H9 (cell line): ENCODE measurements around the gene SAMMSON. TPM values are rescaled to one million over a fixed set of nuclear protein-coding genes. Genes with fewer than 3 reads are reported as not detected.

ENCODE experiments used
- DNase-seq: peaks from one replicate; pipeline ENCODE4 v3.0.0-alpha.2; 2017
- H2AFZ ChIP-seq: one replicate; pipeline ENCODE4 v1.6.1; 2013; ENCODE audit warnings: mild to moderate bottlenecking, low read length, control low read depth, moderate library complexity
- H2AK5ac ChIP-seq: 2 replicates; pipeline ENCODE4 v1.6.1; 2013; ENCODE audit warnings: low read length, control low read depth, mixed read lengths; ENCODE audit not compliant: insufficient read length
- H2BK120ac ChIP-seq: one replicate; pipeline ENCODE4 v1.6.1; 2013; ENCODE audit warnings: low read depth, mild to moderate bottlenecking, low read length, control low read depth, inconsistent platforms; ENCODE audit not compliant: poor library complexity, severe bottlenecking
- H2BK12ac ChIP-seq: 2 replicates; pipeline ENCODE4 v1.6.1; 2013; ENCODE audit warnings: low read length, control low read depth, mixed read lengths, low read depth; ENCODE audit not compliant: insufficient read length
- H2BK15ac ChIP-seq: 2 replicates; pipeline ENCODE4 v1.6.1; 2013; ENCODE audit warnings: low read depth, low read length, control low read depth
- H2BK20ac ChIP-seq: one replicate; pipeline ENCODE4 v1.6.1; 2013; ENCODE audit warnings: low read depth, mild to moderate bottlenecking, low read length, control low read depth, inconsistent platforms; ENCODE audit not compliant: poor library complexity, severe bottlenecking
- H2BK5ac ChIP-seq: 2 replicates; pipeline ENCODE4 v1.6.1; 2013; ENCODE audit warnings: low read length, control low read depth, mixed read lengths; ENCODE audit not compliant: insufficient read length
- H3K14ac ChIP-seq: 2 replicates; pipeline ENCODE4 v1.6.1; 2013; ENCODE audit warnings: low read length, control low read depth; ENCODE audit not compliant: insufficient read depth
- H3K18ac ChIP-seq: 2 replicates; pipeline ENCODE4 v1.6.1; 2013; ENCODE audit warnings: low read depth, mild to moderate bottlenecking, mixed read lengths, low read length, control low read depth; ENCODE audit not compliant: insufficient read length
- H3K23ac ChIP-seq: 2 replicates; pipeline ENCODE4 v1.6.1; 2013; ENCODE audit warnings: low read length, control low read depth, mixed read lengths, low read depth; ENCODE audit not compliant: insufficient read length
- H3K23me2 ChIP-seq: 2 replicates; pipeline ENCODE4 v1.6.1; 2013; ENCODE audit warnings: low read depth, mild to moderate bottlenecking, mixed read lengths, low read length, control low read depth; ENCODE audit not compliant: insufficient read length, poor library complexity, severe bottlenecking
- H3K27ac ChIP-seq: 2 replicates; pipeline ENCODE4 v1.5.1; 2013; ENCODE audit warnings: low read length, control low read depth, mixed read lengths, low read depth; ENCODE audit not compliant: insufficient read length
- H3K27me3 ChIP-seq: 2 replicates; pipeline ENCODE4 v1.6.1; 2013; ENCODE audit warnings: low read length, control low read depth, inconsistent platforms; ENCODE audit not compliant: insufficient read depth
- H3K4ac ChIP-seq: 2 replicates; pipeline ENCODE4 v1.6.1; 2013; ENCODE audit warnings: low read depth, mild to moderate bottlenecking, control low read depth, inconsistent platforms, low read length, moderate library complexity
- H3K4me1 ChIP-seq: 2 replicates; pipeline ENCODE4 v1.6.1; 2013; ENCODE audit warnings: low read length, control low read depth, inconsistent platforms; ENCODE audit not compliant: insufficient read depth
- H3K4me2 ChIP-seq: 2 replicates; pipeline ENCODE4 v1.6.1; 2013; ENCODE audit warnings: low read length, control low read depth, mixed read lengths; ENCODE audit not compliant: insufficient read length, insufficient read depth
- H3K56ac ChIP-seq: 2 replicates; pipeline ENCODE4 v1.6.1; 2013; ENCODE audit warnings: low read depth, mild to moderate bottlenecking, mixed read lengths, low read length, control low read depth; ENCODE audit not compliant: insufficient read length
- H3K79me1 ChIP-seq: 2 replicates; pipeline ENCODE4 v1.6.1; 2013; ENCODE audit warnings: low read depth, mild to moderate bottlenecking, moderate library complexity, low read length, control low read depth, inconsistent platforms; ENCODE audit not compliant: insufficient read depth, poor library complexity, severe bottlenecking
- H3K79me2 ChIP-seq: 2 replicates; pipeline ENCODE4 v1.6.1; 2013; ENCODE audit warnings: low read length, control low read depth, inconsistent platforms; ENCODE audit not compliant: insufficient read depth
- H3K9ac ChIP-seq: 2 replicates; pipeline ENCODE4 v1.6.1; 2013; ENCODE audit warnings: low read length, control low read depth, mixed read lengths; ENCODE audit not compliant: insufficient read length; ENCODE audit errors: extremely low read depth
- H3K9me3 ChIP-seq: one replicate; pipeline ENCODE4 v1.6.1; 2013; ENCODE audit warnings: low read depth, low read length, inconsistent platforms; ENCODE audit not compliant: control insufficient read depth
- H3T11ph ChIP-seq: one replicate; pipeline ENCODE4 v1.6.1; 2013; ENCODE audit warnings: mild to moderate bottlenecking, low read length, control low read depth, inconsistent platforms
- H4K20me1 ChIP-seq: one replicate; pipeline ENCODE4 v1.6.1; 2013; ENCODE audit not compliant: control insufficient read depth, insufficient read length, insufficient read depth
- H4K5ac ChIP-seq: 2 replicates; pipeline ENCODE4 v1.6.1; 2013; ENCODE audit warnings: low read depth, mild to moderate bottlenecking, mixed read lengths, low read length, control low read depth; ENCODE audit not compliant: insufficient read length
- H4K8ac ChIP-seq: replicated peaks from 2 replicates; pipeline ENCODE4 v1.6.1; 2013; ENCODE audit warnings: low read length, control low read depth, mixed read lengths, low read depth; ENCODE audit not compliant: insufficient read length
- H4K91ac ChIP-seq: 2 replicates; pipeline ENCODE4 v1.6.1; 2013; ENCODE audit warnings: low read depth, mild to moderate bottlenecking, moderate library complexity, mixed read lengths, low read length, control low read depth; ENCODE audit not compliant: insufficient read length
- H3K27ac Mint-ChIP-seq, 3 experiments: 2 replicates in 2 of 3; 3 replicates in 1 of 3; pipeline ENCODE4 v1.8.0; 2020 to 2021; ENCODE audit warnings: mixed read lengths in 3 of 3, mild to moderate bottlenecking in 1 of 3, moderate library complexity in 1 of 3
- H3K27me3 Mint-ChIP-seq: 2 replicates; pipeline ENCODE4 v1.8.0; 2021; ENCODE audit warnings: low read depth, mild to moderate bottlenecking, moderate library complexity, mixed read lengths
- H3K36me3 Mint-ChIP-seq, 3 experiments: 2 replicates in 2 of 3; 3 replicates in 1 of 3; pipeline ENCODE4 v1.8.0; 2020 to 2021; ENCODE audit warnings: low read depth in 3 of 3, mixed read lengths in 3 of 3; ENCODE audit not compliant: insufficient read depth in 1 of 3
- H3K4me1 Mint-ChIP-seq, 2 experiments: 2 replicates each; pipeline ENCODE4 v1.8.0; 2020; ENCODE audit warnings: mixed read lengths in 2 of 2
- H3K4me3 Mint-ChIP-seq, 2 experiments: 2 replicates in 1 of 2; 3 replicates in 1 of 2; pipeline ENCODE4 v1.8.0; 2020 to 2021; ENCODE audit warnings: mild to moderate bottlenecking in 2 of 2, mixed read lengths in 2 of 2, moderate library complexity in 1 of 2
- H3K9me3 Mint-ChIP-seq, 2 experiments: 2 replicates in 1 of 2; 3 replicates in 1 of 2; pipeline ENCODE4 v1.8.0; 2020; ENCODE audit warnings: mild to moderate bottlenecking in 2 of 2, mixed read lengths in 2 of 2, moderate library complexity in 1 of 2
- CTCF ChIP-seq: fragments of 200-600 bp; sonication (generic); conservative IDR thresholded peaks from 3 replicates; pipeline ENCODE4 v1.8.0; 2021; ENCODE audit warnings: antibody characterized with exemption, mild to moderate bottlenecking
- WGBS: extraction: QIAGEN DNeasy Blood & Tissue Kit; methylation state at CpG from one replicate; pipeline ENCODE4 v1.1.7; 2013; ENCODE audit warnings: missing lambda C conversion rate, low lambda C conversion rate, mixed read lengths; ENCODE audit not compliant: insufficient read length; ENCODE audit errors: extremely low coverage; 5-methylcytosine and 5-hydroxymethylcytosine counted together
- total RNA-seq: library from RNA; stranded (reverse); gene quantifications from 2 replicates; pipeline ENCODE4 v1.2.1, GENCODE V29; 2021

Gene SAMMSON
- total RNA-seq, 1 experiment from 2014 or later = not detected

DNA sequence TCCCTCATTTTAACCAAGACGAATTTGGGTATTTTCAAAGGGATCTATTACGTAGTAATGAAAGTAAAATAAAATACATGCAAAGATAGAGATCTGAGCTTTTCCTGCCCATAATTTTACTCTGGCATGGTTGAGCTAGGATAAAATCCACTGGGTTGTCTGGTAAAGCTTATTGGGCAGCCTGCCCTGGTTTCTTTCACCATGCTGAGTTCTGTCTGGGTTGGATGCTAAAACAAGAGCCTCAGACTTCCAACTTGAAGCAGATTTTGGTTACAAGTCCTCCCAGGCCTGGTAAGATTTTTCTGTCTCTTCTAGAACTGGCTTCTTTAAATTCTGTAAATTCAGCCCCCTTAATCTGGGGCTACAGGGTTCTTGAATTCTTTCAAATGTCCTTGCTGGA, 86.8 kb downstream of the SAMMSON start:
- Histone ChIP-seq H3K9me3 (no peaks in the 10 kb centered on the region), H3K23ac (no peak overlapping the region), H2BK15ac (no peak overlapping the region), H2AK5ac (no peak overlapping the region), H3K56ac (no peak overlapping the region), H3K18ac (no peak overlapping the region), H3K27me3 (no peaks in the 10 kb centered on the region), H3K79me1 (no peaks in the 10 kb centered on the region), H3K14ac (no peak overlapping the region), H2BK20ac (no peak overlapping the region), H3K79me2 (no peaks in the 10 kb centered on the region), H3K9ac (no peak overlapping the region), H4K91ac (no peak overlapping the region), H4K20me1 (no peaks in the 10 kb centered on the region), H4K5ac (no peak overlapping the region), H3K23me2 (no peaks in the 10 kb centered on the region), H4K8ac (no peak overlapping the region), H3K4me1 (peaks cover 2% of the 10 kb centered on the region; the same call in 1 of the 2 replicates), H2AFZ (no peak overlapping the region), H2BK12ac (no peak overlapping the region), H3K27ac (no peak overlapping the region), H2BK120ac (no peak overlapping the region), H3T11ph (no peak overlapping the region), H2BK5ac (no peak overlapping the region), H3K4me2 (no peak overlapping the region), H3K4ac (no peak overlapping the region)
- TF ChIP-seq CTCF = no peak
- no peaks in the 10 kb centered on the region for H3K9me3 Mint-ChIP-seq
- DNase-seq = no peak
- no peak overlapping the region for H3K4me3 Mint-ChIP-seq
- WGBS = no CpG with 5 or more reads among the region's 2 CpGs
- no peaks in the 10 kb centered on the region for H3K27me3 Mint-ChIP-seq
- H3K36me3 Mint-ChIP-seq = no peaks in the 10 kb centered on the region
- H3K27ac Mint-ChIP-seq = no peak overlapping the region
- H3K4me1 Mint-ChIP-seq = peaks cover 0 to 10% of the 10 kb centered on the region in 2 experiments; a peak in 2 of 4 replicates
